ENCODE data around the gene SRP19.
"Not testable (repeated sequence)": the region's sequence is repeated elsewhere in the genome, so short reads cannot be mapped to it uniquely, and the experiment has no call there.

The SRP19 gene

DNA sequence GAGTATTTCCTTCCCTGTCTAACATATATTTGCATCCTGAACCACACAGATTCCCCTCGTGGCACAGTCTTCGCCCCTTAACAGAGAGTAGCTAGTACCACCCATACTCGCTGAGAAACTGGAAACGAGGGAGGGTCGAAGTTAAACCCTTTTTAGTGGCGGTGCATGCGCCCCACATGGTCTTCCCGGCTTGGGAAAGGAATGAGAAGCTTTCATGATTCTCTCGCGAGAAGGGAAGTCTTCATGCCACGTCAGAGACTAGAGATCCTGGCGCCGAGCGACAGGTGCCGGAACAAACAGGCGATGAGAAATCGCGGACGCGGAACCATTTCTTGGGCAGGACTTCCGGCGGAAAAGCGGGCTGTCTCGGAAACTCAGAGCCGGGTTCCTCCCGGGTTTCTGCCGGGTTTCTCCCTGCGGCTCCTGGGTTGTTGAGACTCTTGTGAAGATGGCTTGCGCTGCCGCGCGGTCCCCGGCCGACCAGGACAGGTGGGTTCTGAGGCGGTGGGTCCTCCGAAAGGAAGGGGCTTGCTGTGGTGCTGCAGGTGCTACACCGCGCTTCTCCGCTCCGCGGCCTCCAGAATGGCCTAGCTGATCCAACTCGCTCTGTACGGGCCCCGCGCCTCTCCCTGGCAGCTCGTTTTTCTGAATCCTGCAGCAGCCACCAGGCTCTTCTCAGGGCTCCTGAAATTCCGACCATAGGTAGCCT is at the start of gene SRP19:
Gene SRP19, plus strand, starts transcription at position 359 of the 709 bp plus-strand sequence. Its CDS starts 90 bp downstream, at position 449.
- peak; percentile 88 for FAIRE-seq

DNA sequence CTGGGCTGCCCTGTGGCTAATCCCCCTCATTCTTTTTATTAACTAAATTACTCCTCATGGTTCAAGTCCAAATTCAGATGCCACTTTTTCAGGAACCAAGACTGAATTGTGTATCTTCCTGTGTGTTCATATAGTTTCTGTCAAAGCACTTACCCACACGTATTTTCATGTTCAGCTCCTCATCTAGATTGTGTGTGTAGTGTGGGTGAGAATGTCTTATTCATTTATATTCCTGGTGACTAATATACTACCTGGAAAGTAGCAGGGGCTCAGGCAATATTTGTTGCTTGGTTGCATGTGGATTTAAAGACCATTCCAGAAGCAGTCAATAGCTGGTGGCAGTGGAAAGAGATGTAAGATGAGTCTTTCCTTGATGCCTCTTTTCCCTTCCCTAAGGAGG is 48.5 kb upstream of the SRP19 start:
- FAIRE-seq = no peak

- FAIRE-seq = no peak
Observed at GRCh38 chr5:112820246-112820645, 40.8 kb upstream of the SRP19 start.

DNA sequence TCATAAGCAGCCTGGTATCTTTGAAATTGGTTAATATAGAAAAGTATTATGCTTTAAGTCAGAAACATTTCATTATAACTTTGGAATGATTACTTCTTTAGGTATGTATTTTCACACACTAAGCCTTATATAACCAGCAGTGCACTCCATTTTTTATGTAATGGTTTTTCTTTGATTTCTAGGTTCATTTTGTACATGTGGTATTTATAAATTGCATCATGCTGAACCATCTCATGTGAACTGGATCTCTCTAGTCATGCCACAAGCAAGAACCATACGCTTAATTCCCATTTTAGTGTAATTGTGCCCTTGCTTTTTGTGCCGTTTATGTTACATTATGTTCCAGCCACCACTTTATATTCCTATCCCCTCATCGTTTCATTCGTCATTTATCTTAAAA is 38.6 kb upstream of the SRP19 start:
- FAIRE-seq = no peak

DNA sequence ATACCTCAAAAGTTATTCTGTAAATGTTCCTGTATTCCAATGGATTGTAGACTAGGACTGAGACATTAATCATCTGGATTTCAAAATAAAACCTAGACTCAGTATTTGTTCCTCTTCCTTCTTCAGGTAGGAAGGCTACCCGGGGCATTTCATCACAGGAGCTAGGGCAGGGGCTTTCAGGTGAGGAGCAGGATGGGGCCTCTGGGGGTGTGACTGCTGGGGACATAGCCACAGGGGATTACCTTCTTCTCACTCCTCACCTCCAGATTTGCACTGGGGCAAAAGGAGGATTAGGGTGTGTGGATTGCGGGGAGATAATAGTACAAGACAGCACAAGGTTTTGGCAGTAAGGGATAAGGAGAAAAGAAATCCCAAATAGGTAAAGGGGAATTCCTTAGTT is 37.9 kb upstream of the SRP19 start:
- no peak for FAIRE-seq

GRCh38 chr5:112823656-112824055 is 37.4 kb upstream of the SRP19 start:
- FAIRE-seq = no peak

DNA sequence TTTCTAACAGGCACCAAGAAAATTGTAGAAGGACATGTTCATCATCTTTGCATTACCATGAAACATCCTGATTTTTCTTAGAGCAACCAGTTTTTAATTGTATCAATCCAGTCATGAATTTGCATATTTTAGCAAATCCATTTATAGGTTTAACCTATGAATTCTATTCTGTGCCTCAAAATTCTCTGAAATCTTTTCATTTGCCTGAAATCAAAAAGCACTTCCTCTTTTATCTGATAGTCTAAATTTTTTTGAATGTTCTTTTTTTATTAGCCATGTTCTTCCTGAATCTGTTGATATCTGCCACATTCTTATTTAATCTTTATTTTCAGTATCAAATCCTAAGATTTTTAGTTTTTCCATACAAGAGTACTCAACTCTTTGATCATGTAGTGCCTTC is 36.9 kb upstream of the SRP19 start:
- no peak for FAIRE-seq

- no peak for FAIRE-seq
Observed at GRCh38 chr5:112830378-112830777, 30.7 kb upstream of the SRP19 start.

DNA sequence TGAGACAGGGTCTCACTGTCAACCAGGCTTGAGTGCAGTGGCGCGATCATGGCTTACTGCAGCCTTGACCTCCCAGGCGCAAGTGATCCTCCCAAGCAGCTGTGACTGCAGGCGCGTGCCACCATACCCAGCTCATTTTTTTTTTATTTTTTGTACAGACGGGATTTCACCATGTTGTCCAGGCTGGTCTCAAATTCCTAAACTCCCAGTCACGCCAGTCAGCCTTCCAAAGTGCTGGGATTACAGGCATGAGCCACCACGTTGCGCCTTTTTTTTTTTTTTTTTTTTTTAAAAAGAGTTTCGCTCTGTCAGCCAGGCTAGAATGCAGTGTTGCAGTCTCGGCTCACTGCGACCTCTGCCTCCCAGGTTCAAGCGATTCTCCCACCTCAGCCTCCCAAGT is 27.1 kb upstream of the SRP19 start:
- no peak for FAIRE-seq

DNA sequence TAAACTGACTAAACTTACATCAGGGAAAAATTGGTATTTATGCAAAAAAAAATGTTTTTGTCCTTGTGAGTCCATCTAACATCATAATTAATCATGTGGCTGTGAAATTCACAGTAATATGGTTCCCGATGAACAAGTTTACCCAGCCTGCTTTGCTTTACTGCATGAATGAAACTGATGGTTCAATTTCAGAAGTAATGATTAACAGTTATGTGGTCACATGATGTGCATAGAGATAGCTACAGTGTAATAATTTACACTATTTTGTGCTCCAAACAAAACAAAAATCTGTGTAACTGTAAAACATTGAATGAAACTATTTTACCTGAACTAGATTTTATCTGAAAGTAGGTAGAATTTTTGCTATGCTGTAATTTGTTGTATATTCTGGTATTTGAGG is 16.6 kb upstream of the SRP19 start:
- no peak for FAIRE-seq

- FAIRE-seq = no peak
Observed at GRCh38 chr5:112846556-112846955, 14.5 kb upstream of the SRP19 start.

DNA sequence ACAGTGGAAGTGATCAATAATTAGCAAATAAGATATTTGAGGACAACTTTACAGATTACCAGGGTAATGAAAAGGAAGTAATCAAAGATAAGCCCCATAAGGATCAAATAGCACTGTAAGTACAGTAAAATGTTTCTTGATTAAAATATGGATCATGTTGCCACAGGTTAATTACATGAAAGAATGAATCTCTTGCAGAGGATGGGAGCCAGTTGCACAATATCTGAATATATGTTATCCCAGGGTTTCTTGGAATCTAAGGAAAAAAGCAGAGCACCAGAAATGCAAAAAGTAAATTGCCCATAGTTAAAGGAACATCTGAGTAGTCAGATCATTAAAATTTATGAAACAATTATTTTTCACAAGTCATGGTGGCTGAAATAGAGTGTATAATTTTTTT is 13.8 kb upstream of the SRP19 start:
- FAIRE-seq = no peak

- FAIRE-seq = peak; percentile 75
Observed at GRCh38 chr5:112848116-112848811, 12.8 kb upstream of the SRP19 start.

- no peak for FAIRE-seq
Observed at GRCh38 chr5:112849912-112850311, 11.2 kb upstream of the SRP19 start.

DNA sequence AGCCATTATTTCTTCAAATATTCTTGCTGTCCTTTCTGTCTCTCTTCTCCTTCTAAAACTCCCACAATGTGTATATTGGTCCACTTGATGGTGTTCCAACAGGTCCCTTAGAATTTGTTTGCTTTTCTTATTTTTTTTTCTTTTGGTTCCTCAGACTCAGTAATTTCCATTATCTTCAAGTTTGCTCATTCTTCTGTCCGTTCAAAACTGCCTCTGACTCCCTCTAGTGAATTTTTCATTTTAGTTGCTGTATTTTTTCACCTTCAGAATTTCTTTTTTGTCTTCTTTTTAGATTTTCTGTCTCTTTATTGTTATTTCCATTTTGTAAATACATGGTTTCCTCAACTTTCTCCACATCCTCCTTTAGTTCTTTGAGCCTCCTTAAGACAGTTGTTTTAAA is 6.4 kb upstream of the SRP19 start:
- no peak for FAIRE-seq

GRCh38 chr5:112857866-112858265 is 3.2 kb upstream of the SRP19 start:
- no peak for FAIRE-seq

DNA sequence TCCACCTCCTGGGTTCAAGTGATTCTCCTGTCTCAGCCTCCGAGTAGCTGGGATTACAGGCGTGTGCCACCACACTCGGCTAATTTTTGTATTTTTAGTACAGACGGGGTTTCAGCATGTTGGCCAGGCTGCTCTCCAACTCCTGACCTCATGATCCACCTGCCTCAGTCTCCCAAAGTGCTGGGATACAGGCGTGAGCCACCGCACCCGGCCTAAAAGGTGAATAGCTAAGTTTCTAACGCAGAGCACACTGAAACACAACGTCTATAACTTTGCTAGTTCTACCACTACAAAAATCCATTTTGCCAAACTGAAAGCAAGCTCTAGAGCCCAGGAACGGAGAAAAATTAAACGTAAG is 537 bp upstream of the SRP19 start:
- FAIRE-seq = not testable (repeated sequence)

DNA sequence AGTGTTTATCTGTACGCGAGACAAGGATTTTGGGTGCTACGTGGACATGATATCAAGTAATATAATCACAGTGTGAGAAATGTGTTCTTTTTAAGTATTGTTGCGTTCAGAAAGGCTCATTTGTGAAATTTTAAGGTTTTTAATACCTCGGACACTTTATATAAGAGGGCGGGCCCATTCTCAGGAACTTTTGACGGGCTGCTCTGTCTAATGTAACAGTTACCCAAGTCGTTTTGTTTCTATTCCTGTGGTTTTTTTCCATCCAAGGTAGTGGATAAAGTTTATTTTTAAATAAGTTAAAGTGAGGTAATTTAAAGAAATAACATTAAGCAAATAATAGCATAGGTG is 525 bp downstream of the SRP19 start:
- FAIRE-seq = no peak

- no peak for FAIRE-seq
Observed at GRCh38 chr5:112862085-112862484, 998 bp downstream of the SRP19 start.

- no peak for FAIRE-seq
Observed at GRCh38 chr5:112863549-112863948, 2.5 kb downstream of the SRP19 start.

GRCh38 chr5:112865128-112865527 is 4.0 kb downstream of the SRP19 start:
- no peak for FAIRE-seq

GRCh38 chr5:112866739-112867138 is 5.7 kb downstream of the SRP19 start:
- no peak for FAIRE-seq

GRCh38 chr5:112867411-112867810 is 6.3 kb downstream of the SRP19 start:
- no peak for FAIRE-seq

- no peak for FAIRE-seq
Observed at GRCh38 chr5:112869948-112870347, 8.9 kb downstream of the SRP19 start.

- FAIRE-seq = no peak
Observed at GRCh38 chr5:112870966-112871365, 9.9 kb downstream of the SRP19 start.

Data from TTC549 (cell line).